ENCODE results near the gene SH3RF3.

The SH3RF3 gene

DNA sequence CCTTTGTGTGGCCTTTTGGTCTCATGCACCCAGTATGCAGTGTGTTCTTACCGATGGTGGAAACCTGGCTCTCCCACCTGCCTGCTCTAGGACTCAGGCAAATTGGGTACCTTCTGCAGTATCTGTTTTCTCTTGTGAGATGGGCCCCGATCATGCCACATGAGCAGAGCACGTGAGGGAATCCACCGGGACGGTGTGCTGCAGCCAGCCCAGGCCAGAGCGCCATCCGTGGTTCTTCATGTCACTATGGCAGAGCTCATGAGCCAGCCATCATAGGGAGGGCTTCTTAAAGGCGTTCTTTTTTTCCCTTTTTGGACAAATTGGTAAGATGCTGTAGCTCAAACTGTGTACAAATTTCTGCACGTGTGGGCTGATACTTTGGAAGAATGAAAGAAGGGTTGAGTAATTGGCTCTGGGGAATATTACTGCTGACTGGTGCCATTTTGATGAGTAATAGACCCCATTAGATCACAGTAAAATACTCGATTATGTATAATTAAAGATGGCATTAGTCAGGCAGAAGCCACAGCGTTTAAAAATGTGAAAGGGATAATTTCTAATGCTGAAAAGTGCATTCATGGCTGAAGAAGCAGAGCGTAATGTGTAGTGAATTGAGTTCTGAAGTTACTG lies 19.2 kb downstream of the SH3RF3 start:
- TF ChIP-seq, protein P1, sequence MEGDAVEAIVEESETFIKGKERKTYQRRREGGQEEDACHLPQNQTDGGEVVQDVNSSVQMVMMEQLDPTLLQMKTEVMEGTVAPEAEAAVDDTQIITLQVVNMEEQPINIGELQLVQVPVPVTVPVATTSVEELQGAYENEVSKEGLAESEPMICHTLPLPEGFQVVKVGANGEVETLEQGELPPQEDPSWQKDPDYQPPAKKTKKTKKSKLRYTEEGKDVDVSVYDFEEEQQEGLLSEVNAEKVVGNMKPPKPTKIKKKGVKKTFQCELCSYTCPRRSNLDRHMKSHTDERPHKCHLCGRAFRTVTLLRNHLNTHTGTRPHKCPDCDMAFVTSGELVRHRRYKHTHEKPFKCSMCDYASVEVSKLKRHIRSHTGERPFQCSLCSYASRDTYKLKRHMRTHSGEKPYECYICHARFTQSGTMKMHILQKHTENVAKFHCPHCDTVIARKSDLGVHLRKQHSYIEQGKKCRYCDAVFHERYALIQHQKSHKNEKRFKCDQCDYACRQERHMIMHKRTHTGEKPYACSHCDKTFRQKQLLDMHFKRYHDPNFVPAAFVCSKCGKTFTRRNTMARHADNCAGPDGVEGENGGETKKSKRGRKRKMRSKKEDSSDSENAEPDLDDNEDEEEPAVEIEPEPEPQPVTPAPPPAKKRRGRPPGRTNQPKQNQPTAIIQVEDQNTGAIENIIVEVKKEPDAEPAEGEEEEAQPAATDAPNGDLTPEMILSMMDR (IDR thresholded peaks at IDR 0.05; ENCODE audit: low read depth, low read length, missing control alignments): no peak
- DNase-seq (ENCODE audit: low read depth): no peak
- no peak overlapping the region for H3K4me3 ChIP-seq (ENCODE audit: low read depth, low read length)

DNA sequence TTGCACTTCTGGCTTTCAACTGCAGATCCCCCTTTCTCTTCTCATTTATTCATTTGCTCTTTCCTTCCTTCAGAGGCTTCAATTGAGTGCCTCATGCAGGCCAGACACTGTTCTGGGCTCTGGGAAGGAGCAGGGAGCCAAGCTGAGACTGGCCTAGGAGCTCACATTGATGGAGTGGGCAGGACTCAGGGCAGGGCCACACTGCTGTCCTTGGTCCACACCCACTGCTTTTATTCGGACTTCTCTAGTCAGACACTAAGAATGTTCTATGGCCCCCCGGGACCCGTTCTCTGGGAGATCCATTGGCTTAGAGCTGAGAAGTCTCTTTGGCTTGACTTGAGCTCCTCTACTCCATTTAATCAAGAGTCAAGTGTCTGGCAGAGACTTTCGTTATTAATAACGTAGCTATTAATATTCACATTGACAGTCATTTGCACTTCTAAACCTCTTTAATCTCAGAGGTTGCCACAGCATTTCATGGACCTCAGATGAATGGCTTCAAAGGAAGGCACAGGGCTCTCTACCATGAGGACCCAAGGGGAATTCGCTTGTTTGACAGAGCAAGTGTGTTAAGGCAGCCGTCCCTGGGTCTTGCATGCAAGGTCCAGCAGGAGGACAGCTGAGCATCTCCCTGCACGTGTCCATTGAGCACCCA lies 20.1 kb downstream of the SH3RF3 start:
- TF ChIP-seq, protein P1 (IDR thresholded peaks at IDR 0.05; ENCODE audit: low read depth, low read length, missing control alignments): no peak
- no peak overlapping the region for H3K4me3 ChIP-seq (ENCODE audit: low read depth, low read length)
- no peak for DNase-seq (ENCODE audit: low read depth)

DNA sequence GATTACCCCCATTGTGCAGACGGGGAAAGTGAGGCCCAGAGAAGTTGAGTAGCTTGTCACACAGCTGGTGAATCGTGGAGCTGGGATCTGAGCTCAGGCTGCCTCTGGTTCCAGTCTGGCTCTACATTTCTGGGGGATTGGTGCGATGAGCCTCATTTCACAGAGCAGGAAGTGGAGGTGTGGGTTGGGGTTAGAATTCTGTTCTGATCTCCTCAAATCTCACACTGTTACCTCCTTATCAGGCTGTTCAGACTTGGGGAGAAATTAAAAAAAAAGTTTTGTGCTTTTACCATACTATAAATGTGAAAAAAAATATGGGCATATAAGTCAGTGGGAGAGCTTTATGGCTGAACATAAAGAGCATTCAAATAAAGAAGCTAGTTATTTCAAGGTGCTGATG lies 21.6 kb downstream of the SH3RF3 start:
- no peak overlapping the region for H3K4me3 ChIP-seq (ENCODE audit: low read depth, low read length)
- TF ChIP-seq, protein P1 (IDR thresholded peaks at IDR 0.05; ENCODE audit: low read depth, low read length, missing control alignments): no peak
- DNase-seq (ENCODE audit: low read depth): no peak

DNA sequence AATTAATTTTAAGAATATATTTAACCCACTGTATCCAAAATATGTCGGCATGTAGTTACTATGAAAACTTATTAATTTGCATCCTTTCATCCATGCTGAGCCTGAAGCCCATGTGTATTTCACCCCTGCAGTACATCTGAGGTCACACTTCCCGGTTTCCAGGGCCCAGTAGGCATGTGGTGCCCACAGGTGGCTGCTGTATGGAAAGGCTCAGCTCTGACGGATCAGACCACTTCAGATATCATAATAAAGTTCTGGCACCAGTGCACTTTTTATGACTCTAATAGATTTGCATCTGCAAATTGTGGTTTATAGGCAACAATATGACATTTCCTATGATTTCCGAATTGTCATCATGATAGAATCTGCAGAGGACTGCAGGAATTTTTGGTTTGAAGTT lies 22.5 kb downstream of the SH3RF3 start:
- DNase-seq (ENCODE audit: low read depth): no peak
- H3K4me3 ChIP-seq (ENCODE audit: low read depth, low read length): no peak overlapping the region
- TF ChIP-seq, protein P1 (IDR thresholded peaks at IDR 0.05; ENCODE audit: low read depth, low read length, missing control alignments): no peak

DNA sequence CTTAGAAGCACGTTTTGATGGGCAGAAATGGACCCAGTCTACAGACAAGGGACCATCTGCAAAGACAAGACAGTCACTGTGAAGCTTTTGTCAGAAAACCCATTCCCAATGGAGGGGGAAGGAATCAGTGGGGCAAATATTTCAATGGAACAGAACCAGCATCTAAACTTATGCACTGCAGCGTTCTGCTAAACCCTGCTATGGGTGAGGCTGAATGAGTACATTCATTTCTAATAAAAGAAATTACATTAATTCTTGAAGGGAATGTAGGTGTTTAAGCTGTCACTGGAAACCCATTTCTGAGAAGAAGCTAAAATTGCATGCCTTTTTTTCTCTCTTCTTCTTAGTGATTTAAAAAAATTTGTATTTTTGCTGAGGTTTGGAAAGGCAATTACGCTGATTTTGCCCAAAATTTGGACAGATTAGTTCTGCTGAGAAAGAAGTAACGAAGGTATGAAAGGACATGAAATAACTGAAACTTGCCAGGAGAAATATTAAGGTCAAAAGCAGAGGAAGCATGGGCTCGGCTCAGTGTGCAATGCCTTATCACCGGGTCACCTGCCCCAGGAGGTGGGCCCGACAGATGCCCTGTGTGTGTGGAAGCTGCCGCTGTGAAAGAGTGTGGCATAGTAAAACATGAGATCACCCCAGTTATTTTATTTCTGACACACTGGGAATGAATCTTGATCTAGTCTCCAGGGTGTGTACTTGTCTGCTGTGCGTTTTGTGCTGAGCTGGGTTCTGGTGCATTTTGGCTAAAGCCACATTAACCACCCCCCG lies 24.2 kb downstream of the SH3RF3 start:
- TF ChIP-seq, protein P1 (IDR thresholded peaks at IDR 0.05; ENCODE audit: low read depth, low read length, missing control alignments): no peak
- DNase-seq (ENCODE audit: low read depth): no peak
- no peak overlapping the region for H3K4me3 ChIP-seq (ENCODE audit: low read depth, low read length)

DNA sequence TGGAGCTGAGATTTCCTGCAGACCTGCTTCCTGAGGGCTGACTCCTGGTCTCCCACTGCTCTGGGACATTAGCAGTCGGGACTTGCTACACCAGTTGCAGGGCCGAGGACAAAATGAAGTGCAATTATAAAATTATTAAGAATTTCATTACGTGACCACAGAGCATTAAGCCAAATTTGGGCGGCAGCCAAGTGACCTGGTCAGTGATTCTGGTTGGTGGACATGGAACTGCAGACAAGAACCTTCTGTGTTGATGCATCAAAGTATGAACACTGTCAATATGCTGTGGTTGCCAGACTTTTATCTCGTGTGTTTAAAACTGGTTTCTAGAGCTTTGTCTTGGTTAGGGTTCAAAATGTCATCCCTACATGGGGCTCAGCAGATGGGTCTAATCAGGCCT lies 24.8 kb downstream of the SH3RF3 start:
- TF ChIP-seq, protein P1 (IDR thresholded peaks at IDR 0.05; ENCODE audit: low read depth, low read length, missing control alignments): no peak
- DNase-seq (ENCODE audit: low read depth): no peak
- no peak overlapping the region for H3K4me3 ChIP-seq (ENCODE audit: low read depth, low read length)
